ENCODE measurements around the gene C1orf185. TPM values are rescaled to one million over a fixed set of nuclear protein-coding genes. Genes with fewer than 3 reads are reported as not detected.

Gene C1orf185
- total and polyA plus RNA-seq, 2 of the 4 experiments (the other 2 are of a cell fraction) = not detected

- TF ChIP-seq NFE2L2 (IDR thresholded peaks at IDR 0.05; ENCODE audit: low read depth, low read length) (no peak), RAD21 (IDR thresholded peaks at IDR 0.05; ENCODE audit: low read length) (no peak), RFX5 (IDR thresholded peaks at IDR 0.05; ENCODE audit: low read depth, low read length) (no peak), CHD1 (IDR thresholded peaks at IDR 0.05; ENCODE audit: low read depth, low read length) (no peak), CEBPB (IDR thresholded peaks at IDR 0.05; ENCODE audit: low read depth, low read length) (no peak), FOS (IDR thresholded peaks at IDR 0.05; ENCODE audit: low read depth, low read length) (no peak), MAZ (IDR thresholded peaks at IDR 0.05; ENCODE audit: borderline replicate concordance, low read depth, low read length) (no peak), RCOR1 (IDR thresholded peaks at IDR 0.05; ENCODE audit: insufficient replicate concordance, low read length) (no peak), MXI1 (IDR thresholded peaks at IDR 0.05; ENCODE audit: borderline replicate concordance, low read depth, low read length) (no peak)
Observed at GRCh38 chr1:51157395-51157794, 55.4 kb downstream of the C1orf185 start.

More at GRCh38 chr1:51157395-51157794, 55.4 kb downstream of the C1orf185 start:
- H3K9me1 ChIP-seq (ENCODE audit: insufficient read depth, low read length) = no peaks in the 10 kb centered on the region
- no peaks in the 10 kb centered on the region for H3K36me3 ChIP-seq (ENCODE audit: control insufficient read depth, insufficient read depth, low read length)
- intact Hi-C loops (cut with micrococcal nuclease) = no loop called here
- no peak overlapping the region for H3K14ac ChIP-seq (replicated peaks; ENCODE audit: low read depth, low read length)
- in situ Hi-C loops (cut with MboI; ENCODE audit: low sequenced_read_pairs) = no loop called here
- no peaks in the 10 kb centered on the region for H4K20me1 ChIP-seq (ENCODE audit: insufficient read depth, low read length)
- no peak overlapping the region for H3K4me3 ChIP-seq (ENCODE audit: insufficient read depth, low read depth, low read length)
- H2AK5ac ChIP-seq (ENCODE audit: low read depth, low read length) = no peak overlapping the region
- no peaks in the 10 kb centered on the region for H3K79me1 ChIP-seq (ENCODE audit: low read depth in 1 of 2, low read length in 2 of 2)
- WGBS, 2 experiments (ENCODE audit: extremely low coverage in 2 of 2, insufficient read length in 1 of 2) = no CpG with 5 or more reads among the region's 4 CpGs
- no peak overlapping the region for H3K4ac ChIP-seq (ENCODE audit: low read depth, low read length)
- H2BK120ac ChIP-seq (ENCODE audit: low read depth, low read length) = no peak overlapping the region
- H2AFZ ChIP-seq (replicated peaks; ENCODE audit: low read length, poor library complexity) = no peak overlapping the region
- H3K9ac ChIP-seq (ENCODE audit: low read depth, low read length) = no peak overlapping the region
- CTCF ChIA-PET = no interaction called here
- dilution Hi-C loops (cut with HindIII; ENCODE audit: low sequenced_read_pairs, unreplicated experiment) = no loop called here
- no peak overlapping the region for H2AK9ac ChIP-seq (replicated peaks; ENCODE audit: low read depth, low read length, poor library complexity)
- H3K18ac ChIP-seq (ENCODE audit: low read depth, low read length) = no peak overlapping the region
- peaks cover 4% of the 10 kb centered on the region for H3K9me3 ChIP-seq (ENCODE audit: control insufficient read depth, insufficient read depth, low read length)
- BruUV-seq (replicated peaks) = no TSS peak
- H3K27ac ChIP-seq (ENCODE audit: insufficient read depth, low read length) = no peak overlapping the region
- no peak overlapping the region for H2BK15ac ChIP-seq (ENCODE audit: low read depth, low read length)
- no peak overlapping the region for H3K23ac ChIP-seq (ENCODE audit: low read depth, low read length)
- no peak overlapping the region for H3K4me2 ChIP-seq (ENCODE audit: low read depth, low read length)
- no peak overlapping the region for H4K5ac ChIP-seq (ENCODE audit: low read depth, low read length)
- H4K91ac ChIP-seq (ENCODE audit: insufficient read depth, low read depth, low read length) = no peak overlapping the region
- no peak overlapping the region for H3K56ac ChIP-seq (ENCODE audit: extremely low read depth, insufficient read depth, low read length)
- no peak overlapping the region for H2BK20ac ChIP-seq (ENCODE audit: low read depth, low read length)
- no peaks in the 10 kb centered on the region for H3K4me1 ChIP-seq (ENCODE audit: control insufficient read depth, insufficient read depth, low read length)
- POLR2A ChIA-PET (ENCODE audit: unreplicated experiment) = no interaction called here
- no peak overlapping the region for H4K8ac ChIP-seq (ENCODE audit: low read depth in 2 of 2, low read length in 2 of 2)
- DNase-seq = no peak
- ATAC-seq (ENCODE audit: low read depth) = no peak
- H3K27me3 ChIP-seq (ENCODE audit: control insufficient read depth, insufficient read depth, low read length) = no peaks in the 10 kb centered on the region; the same call in 1 of the 2 replicates
- H2BK5ac ChIP-seq (ENCODE audit: low read depth, low read length, poor library complexity, severe bottlenecking) = no peak overlapping the region
